ENCODE measurements around the gene CDH23.

DNA sequence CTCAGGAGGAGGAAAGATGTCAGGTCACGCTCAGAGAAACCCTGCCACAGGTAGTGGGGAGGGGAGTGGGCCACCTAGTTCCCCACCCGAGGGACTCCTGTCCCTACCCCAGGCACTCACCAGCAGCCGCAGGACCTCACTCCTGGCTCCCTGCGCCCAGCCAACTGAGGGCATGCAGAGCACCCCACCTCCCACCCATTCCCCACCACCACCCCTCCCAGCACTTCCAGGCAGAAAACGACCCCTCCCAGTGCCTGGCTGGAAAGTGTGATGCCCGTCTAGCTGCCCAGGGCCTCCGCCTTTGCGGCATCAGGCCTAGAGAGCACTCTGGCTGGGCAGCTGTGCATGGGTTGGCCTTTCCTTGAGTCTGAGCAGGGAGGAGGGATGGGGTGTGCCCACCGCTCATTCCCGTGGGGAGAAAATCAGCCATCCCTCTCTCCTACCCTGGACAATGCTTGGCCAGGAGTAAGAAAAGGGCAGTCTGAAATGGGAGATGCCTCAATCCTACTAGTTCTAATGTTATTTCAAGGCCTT, 321.5 kb downstream of the CDH23 start:
- no peak for TF ChIP-seq EZH2 (IDR thresholded peaks at IDR 0.05; ENCODE audit: low read depth)
- TF ChIP-seq, protein P1, sequence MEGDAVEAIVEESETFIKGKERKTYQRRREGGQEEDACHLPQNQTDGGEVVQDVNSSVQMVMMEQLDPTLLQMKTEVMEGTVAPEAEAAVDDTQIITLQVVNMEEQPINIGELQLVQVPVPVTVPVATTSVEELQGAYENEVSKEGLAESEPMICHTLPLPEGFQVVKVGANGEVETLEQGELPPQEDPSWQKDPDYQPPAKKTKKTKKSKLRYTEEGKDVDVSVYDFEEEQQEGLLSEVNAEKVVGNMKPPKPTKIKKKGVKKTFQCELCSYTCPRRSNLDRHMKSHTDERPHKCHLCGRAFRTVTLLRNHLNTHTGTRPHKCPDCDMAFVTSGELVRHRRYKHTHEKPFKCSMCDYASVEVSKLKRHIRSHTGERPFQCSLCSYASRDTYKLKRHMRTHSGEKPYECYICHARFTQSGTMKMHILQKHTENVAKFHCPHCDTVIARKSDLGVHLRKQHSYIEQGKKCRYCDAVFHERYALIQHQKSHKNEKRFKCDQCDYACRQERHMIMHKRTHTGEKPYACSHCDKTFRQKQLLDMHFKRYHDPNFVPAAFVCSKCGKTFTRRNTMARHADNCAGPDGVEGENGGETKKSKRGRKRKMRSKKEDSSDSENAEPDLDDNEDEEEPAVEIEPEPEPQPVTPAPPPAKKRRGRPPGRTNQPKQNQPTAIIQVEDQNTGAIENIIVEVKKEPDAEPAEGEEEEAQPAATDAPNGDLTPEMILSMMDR (conservative IDR thresholded peaks at IDR 0.05): no peak
